Neuronal stem cell (in vitro differentiated cells): ENCODE data around the gene CD1C.

Source experiments
- DNase-seq: peaks from one replicate; pipeline ENCODE4 v3.0.0-alpha.2; 2013; ENCODE audit warnings: low spot score
- H2AFZ ChIP-seq: one replicate; pipeline ENCODE4 v1.6.1; 2013; ENCODE audit warnings: mild to moderate bottlenecking, low read length, inconsistent platforms
- H2AK5ac ChIP-seq: 2 replicates; pipeline ENCODE4 v1.6.1; 2013; ENCODE audit warnings: low read depth, mild to moderate bottlenecking, inconsistent platforms, low read length, moderate library complexity, mixed read lengths
- H2BK120ac ChIP-seq: 2 replicates; pipeline ENCODE4 v1.6.1; 2013; ENCODE audit warnings: low read depth, mild to moderate bottlenecking, inconsistent platforms, low read length, moderate library complexity, mixed read lengths
- H2BK12ac ChIP-seq: one replicate; pipeline ENCODE4 v1.6.1; 2013; ENCODE audit warnings: low read length, inconsistent platforms
- H2BK15ac ChIP-seq: 2 replicates; pipeline ENCODE4 v1.6.1; 2013; ENCODE audit warnings: mild to moderate bottlenecking, low read length, inconsistent platforms, mixed read lengths
- H2BK5ac ChIP-seq: one replicate; pipeline ENCODE4 v1.6.1; 2013; ENCODE audit warnings: inconsistent platforms, mild to moderate bottlenecking, low read length, moderate library complexity
- H3K14ac ChIP-seq: one replicate; pipeline ENCODE4 v1.6.1; 2013; ENCODE audit warnings: low read length, inconsistent platforms
- H3K18ac ChIP-seq: 2 replicates; pipeline ENCODE4 v1.6.1; 2013; ENCODE audit warnings: low read length, inconsistent platforms
- H3K23ac ChIP-seq: 2 replicates; pipeline ENCODE4 v1.6.1; 2013; ENCODE audit warnings: low read depth, mild to moderate bottlenecking, mixed read lengths, low read length, inconsistent platforms; ENCODE audit not compliant: poor library complexity
- H3K27ac ChIP-seq: replicated peaks from 3 replicates; pipeline ENCODE4 v1.5.1; 2013; ENCODE audit warnings: low read length, inconsistent platforms
- H3K27me3 ChIP-seq, 3 experiments: 2 replicates each; pipeline ENCODE4 v1.6.1; 2013; ENCODE audit warnings: low read length in 3 of 3, mild to moderate bottlenecking in 2 of 3, inconsistent platforms in 1 of 3, low read depth in 1 of 3, mixed read lengths in 1 of 3, moderate library complexity in 1 of 3; ENCODE audit not compliant: control insufficient read depth in 3 of 3, insufficient read depth in 3 of 3
- H3K36me3 ChIP-seq, 2 donors: replicated peaks in 1 of 2; 2 replicates each; pipeline ENCODE4 v1.6.1; 2013; ENCODE audit warnings: low read length in 2 of 2; ENCODE audit not compliant: control insufficient read depth in 2 of 2, insufficient read depth in 2 of 2
- H3K4ac ChIP-seq: 2 replicates; pipeline ENCODE4 v1.6.1; 2013; ENCODE audit warnings: inconsistent platforms, mild to moderate bottlenecking, low read length, moderate library complexity
- H3K4me1 ChIP-seq, 2 donors: 1 replicate in 1 of 2; 2 replicates in 1 of 2; pipeline ENCODE4 v1.6.1; 2013; ENCODE audit warnings: low read length in 2 of 2, low read depth in 1 of 2; ENCODE audit not compliant: control insufficient read depth in 2 of 2, insufficient read depth in 1 of 2
- H3K4me2 ChIP-seq: one replicate; pipeline ENCODE4 v1.6.1; 2013; ENCODE audit warnings: mild to moderate bottlenecking, low read length, inconsistent platforms; ENCODE audit not compliant: insufficient read depth, poor library complexity, severe bottlenecking
- H3K4me3 ChIP-seq, 2 donors: 2 replicates each; pipeline ENCODE4 v1.5.1; 2013; ENCODE audit warnings: low read length in 2 of 2, mild to moderate bottlenecking in 2 of 2, inconsistent platforms in 1 of 2, moderate library complexity in 1 of 2
- H3K79me1 ChIP-seq: one replicate; pipeline ENCODE4 v1.6.1; 2013; ENCODE audit warnings: low read depth, mild to moderate bottlenecking, inconsistent platforms, low read length, moderate library complexity
- H3K9ac ChIP-seq: one replicate; pipeline ENCODE4 v1.6.1; 2013; ENCODE audit warnings: mild to moderate bottlenecking, low read depth, low read length, inconsistent platforms; ENCODE audit not compliant: poor library complexity
- H3K9me3 ChIP-seq, 2 donors: replicated peaks in 1 of 2; 2 replicates each; pipeline versions ENCODE3 to v1.6.1; 2013; ENCODE audit warnings: low read length in 2 of 2, mild to moderate bottlenecking in 2 of 2, inconsistent platforms in 1 of 2, low read depth in 1 of 2, mixed read lengths in 1 of 2, moderate library complexity in 1 of 2; ENCODE audit not compliant: control insufficient read depth in 2 of 2, insufficient read depth in 1 of 2
- H4K8ac ChIP-seq: one replicate; pipeline ENCODE4 v1.6.1; 2013; ENCODE audit warnings: low read depth, mild to moderate bottlenecking, inconsistent platforms, low read length, moderate library complexity
- H4K91ac ChIP-seq: one replicate; pipeline ENCODE4 v1.6.1; 2013; ENCODE audit warnings: low read length, low read depth, mild to moderate bottlenecking, inconsistent platforms; ENCODE audit not compliant: poor library complexity
- WGBS, 2 donors: extraction: QIAGEN DNeasy Blood & Tissue Kit; methylation state at CpG; one replicate each; pipeline ENCODE4 v1.1.7; 2013; ENCODE audit warnings: missing lambda C conversion rate in 2 of 2, mixed read lengths in 1 of 2; ENCODE audit not compliant: insufficient read length in 2 of 2, insufficient replicate concordance in 1 of 2; ENCODE audit errors: extremely low coverage in 2 of 2; 5-methylcytosine and 5-hydroxymethylcytosine counted together

Gene CD1C

GRCh38 chr1:158257888-158258287 is 31.8 kb upstream of the CD1C start:
- Histone ChIP-seq H2AFZ (no peak overlapping the region), H3K23ac (no peak overlapping the region), H2AK5ac (no peak overlapping the region), H3K79me1 (no peaks in the 10 kb centered on the region), H3K4me3 (no peak overlapping the region), H2BK12ac (no peak overlapping the region), H4K91ac (no peak overlapping the region), H3K9me3 (no peaks in the 10 kb centered on the region), H2BK120ac (no peak overlapping the region), H2BK5ac (no peak overlapping the region), H4K8ac (no peak overlapping the region), H3K4me2 (no peak overlapping the region), H3K27ac (no peak overlapping the region), H3K4ac (no peak overlapping the region), H3K27me3 (no peaks in the 10 kb centered on the region), H3K18ac (no peak overlapping the region), H3K36me3 (no peaks in the 10 kb centered on the region), H2BK15ac (no peak overlapping the region), H3K4me1 (no peaks in the 10 kb centered on the region), H3K14ac (no peak overlapping the region), H3K9ac (no peak overlapping the region)
- no peak for DNase-seq
- WGBS, 2 donors: no CpG with 5 or more reads among the region's 2 CpGs

GRCh38 chr1:158259117-158259516 is 30.6 kb upstream of the CD1C start:
- Histone ChIP-seq H3K36me3 (no peaks in the 10 kb centered on the region), H3K9ac (no peak overlapping the region), H3K4me3 (no peak overlapping the region), H3K23ac (no peak overlapping the region), H4K8ac (no peak overlapping the region), H2BK12ac (no peak overlapping the region), H2AFZ (no peak overlapping the region), H3K18ac (no peak overlapping the region), H2BK120ac (no peak overlapping the region), H2BK15ac (no peak overlapping the region), H3K27ac (no peak overlapping the region), H3K9me3 (no peaks in the 10 kb centered on the region), H3K14ac (no peak overlapping the region), H3K27me3 (no peaks in the 10 kb centered on the region), H2AK5ac (no peak overlapping the region), H4K91ac (no peak overlapping the region), H3K4ac (no peak overlapping the region), H2BK5ac (no peak overlapping the region), H3K79me1 (no peaks in the 10 kb centered on the region), H3K4me1 (no peaks in the 10 kb centered on the region), H3K4me2 (no peak overlapping the region)
- WGBS, 2 donors: no CpG with 5 or more reads among the region's 1 CpG
- no peak for DNase-seq

GRCh38 chr1:158272681-158273080 is 17.0 kb upstream of the CD1C start:
- Histone ChIP-seq H4K8ac (no peak overlapping the region), H3K14ac (no peak overlapping the region), H3K4ac (no peak overlapping the region), H4K91ac (no peak overlapping the region), H2BK12ac (no peak overlapping the region), H3K23ac (no peak overlapping the region), H3K79me1 (no peaks in the 10 kb centered on the region), H3K27ac (no peak overlapping the region), H2BK5ac (no peak overlapping the region), H2BK120ac (no peak overlapping the region), H3K18ac (no peak overlapping the region), H2AFZ (no peak overlapping the region), H3K27me3 (no peaks in the 10 kb centered on the region), H3K4me1 (no peaks in the 10 kb centered on the region), H3K9ac (no peak overlapping the region), H3K9me3 (no peaks in the 10 kb centered on the region), H3K36me3 (no peaks in the 10 kb centered on the region), H2BK15ac (no peak overlapping the region), H2AK5ac (no peak overlapping the region), H3K4me2 (no peak overlapping the region), H3K4me3 (no peak overlapping the region)
- DNase-seq: no peak

GRCh38 chr1:158274797-158275196 is 14.9 kb upstream of the CD1C start:
- DNase-seq: no peak
- Histone ChIP-seq H3K4me1 (no peaks in the 10 kb centered on the region), H3K23ac (no peak overlapping the region), H4K91ac (no peak overlapping the region), H3K4me3 (no peak overlapping the region), H3K9me3 (no peaks in the 10 kb centered on the region), H2AK5ac (no peak overlapping the region), H3K36me3 (no peaks in the 10 kb centered on the region), H3K27ac (no peak overlapping the region), H3K9ac (no peak overlapping the region), H3K14ac (no peak overlapping the region), H2BK12ac (no peak overlapping the region), H3K4me2 (no peak overlapping the region), H2BK15ac (no peak overlapping the region), H4K8ac (no peak overlapping the region), H2AFZ (no peak overlapping the region), H3K4ac (no peak overlapping the region), H3K27me3 (no peaks in the 10 kb centered on the region), H2BK5ac (no peak overlapping the region), H3K79me1 (no peaks in the 10 kb centered on the region), H3K18ac (no peak overlapping the region), H2BK120ac (no peak overlapping the region)
- WGBS, 2 donors: no CpG with 5 or more reads among the region's 5 CpGs
